GM19438 (cell line): ENCODE measurements around the gene RRP9.

Experiments
- ATAC-seq: cut with Tn5 transposase; IDR thresholded peaks from one replicate; pipeline ENCODE4 v1.9.1; 2021; ENCODE audit warnings: low read depth; ENCODE audit not compliant: unreplicated experiment

Gene RRP9

GRCh38 chr3:51958603-51959521, 17.2 kb upstream of the RRP9 start:
- no peak for ATAC-seq

GRCh38 chr3:51957520-51958205, 16.0 kb upstream of the RRP9 start:
- ATAC-seq: no peak

DNA sequence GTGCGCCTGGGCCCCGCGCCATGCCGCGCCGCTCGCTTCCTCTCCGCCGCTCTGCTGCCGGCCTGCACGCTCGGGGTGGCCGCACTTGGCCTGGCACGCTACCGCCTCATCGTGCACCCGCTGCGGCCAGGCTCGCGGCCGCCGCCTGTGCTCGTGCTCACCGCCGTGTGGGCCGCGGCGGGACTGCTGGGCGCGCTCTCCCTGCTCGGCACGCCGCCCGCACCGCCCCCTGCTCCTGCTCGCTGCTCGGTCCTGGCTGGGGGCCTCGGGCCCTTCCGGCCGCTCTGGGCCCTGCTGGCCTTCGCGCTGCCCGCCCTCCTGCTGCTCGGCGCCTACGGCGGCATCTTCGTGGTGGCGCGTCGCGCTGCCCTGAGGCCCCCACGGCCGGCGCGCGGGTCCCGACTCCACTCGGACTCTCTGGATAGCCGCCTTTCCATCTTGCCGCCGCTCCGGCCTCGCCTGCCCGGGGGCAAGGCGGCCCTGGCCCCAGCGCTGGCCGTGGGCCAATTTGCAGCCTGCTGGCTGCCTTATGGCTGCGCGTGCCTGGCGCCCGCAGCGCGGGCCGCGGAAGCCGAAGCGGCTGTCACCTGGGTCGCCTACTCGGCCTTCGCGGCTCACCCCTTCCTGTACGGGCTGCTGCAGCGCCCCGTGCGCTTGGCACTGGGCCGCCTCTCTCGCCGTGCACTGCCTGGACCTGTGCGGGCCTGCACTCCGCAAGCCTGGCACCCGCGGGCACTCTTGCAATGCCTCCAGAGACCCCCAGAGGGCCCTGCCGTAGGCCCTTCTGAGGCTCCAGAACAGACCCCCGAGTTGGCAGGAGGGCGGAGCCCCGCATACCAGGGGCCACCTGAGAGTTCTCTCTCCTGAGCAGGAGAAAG, 14.4 kb upstream of the RRP9 start:
- no peak for ATAC-seq

DNA sequence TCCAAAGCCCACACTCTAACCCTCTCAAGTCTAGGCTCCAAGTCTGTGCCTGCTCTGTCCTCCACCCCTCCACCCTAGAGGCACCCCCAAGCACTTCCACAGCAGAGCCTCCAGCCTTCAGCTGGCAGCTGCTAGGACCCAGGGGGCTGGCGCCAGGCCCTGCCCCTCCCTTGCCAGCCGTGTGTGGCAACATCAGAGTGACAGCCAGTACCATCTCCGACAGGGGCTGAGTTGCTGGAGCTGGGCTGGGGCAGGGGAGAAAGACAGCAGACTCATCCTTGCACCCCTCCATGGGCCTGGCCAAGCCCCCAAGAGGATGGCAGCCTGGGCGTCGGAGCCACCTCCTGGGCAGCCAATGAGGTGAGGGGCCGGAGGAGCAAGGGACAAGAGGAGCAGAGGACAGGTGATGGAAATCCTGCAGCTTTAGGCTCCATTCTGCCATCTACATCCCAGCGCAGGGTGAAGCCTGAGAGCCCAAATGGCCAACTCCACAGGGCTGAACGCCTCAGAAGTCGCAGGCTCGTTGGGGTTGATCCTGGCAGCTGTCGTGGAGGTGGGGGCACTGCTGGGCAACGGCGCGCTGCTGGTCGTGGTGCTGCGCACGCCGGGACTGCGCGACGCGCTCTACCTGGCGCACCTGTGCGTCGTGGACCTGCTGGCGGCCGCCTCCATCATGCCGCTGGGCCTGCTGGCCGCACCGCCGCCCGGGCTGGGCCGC, 13.6 kb upstream of the RRP9 start, which contains the start of gene GPR62:
GPR62 (plus strand) TSS at position 207 of the 718 bp plus-strand sequence; CDS start at position 479, 272 bp downstream.
- no peak for ATAC-seq

DNA sequence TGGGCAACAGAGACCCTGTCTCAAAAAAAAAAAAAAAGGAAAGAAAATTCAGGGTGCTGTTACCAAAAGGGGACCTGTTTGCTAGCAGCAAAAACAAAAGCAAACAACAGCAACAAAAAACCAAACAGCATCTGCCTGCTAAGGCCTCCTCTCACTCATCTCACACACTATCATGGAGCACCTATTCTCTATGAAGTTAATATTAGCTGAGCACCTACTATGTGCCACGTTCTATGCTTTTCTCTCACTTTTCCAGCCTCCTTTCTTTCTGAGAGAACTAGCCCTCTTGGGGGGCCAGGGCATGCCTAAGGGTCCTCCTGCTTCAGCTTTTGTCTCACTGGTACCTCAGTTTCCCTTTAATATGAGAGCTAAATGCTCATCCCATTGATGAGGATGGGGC, 13.0 kb upstream of the RRP9 start:
- ATAC-seq: no peak

- no peak for ATAC-seq
Observed at GRCh38 chr3:51954105-51954504, 12.4 kb upstream of the RRP9 start.

GRCh38 chr3:51953445-51953844, 11.7 kb upstream of the RRP9 start:
- ATAC-seq: no peak

GRCh38 chr3:51950899-51951298, 9.2 kb upstream of the RRP9 start:
- no peak for ATAC-seq

DNA sequence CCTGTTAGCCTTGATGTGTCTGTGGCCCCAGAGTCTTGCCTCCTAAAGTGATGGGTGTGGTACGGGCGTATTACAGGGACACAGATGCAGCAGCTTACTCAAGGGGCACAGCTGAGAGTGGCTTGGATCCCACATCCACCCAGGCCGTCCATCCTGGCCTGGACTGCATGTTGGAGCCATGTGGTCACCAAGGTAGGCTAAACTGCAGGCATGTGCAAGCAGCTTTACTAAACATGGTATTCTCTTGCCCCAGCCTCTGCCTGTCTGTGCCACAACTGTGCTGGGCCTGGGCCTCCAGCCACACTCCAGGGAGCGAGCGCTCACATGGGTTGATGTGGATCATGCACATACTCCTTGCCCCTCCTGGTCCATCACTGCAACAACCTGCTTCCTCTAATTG, 7.4 kb upstream of the RRP9 start:
- no peak for ATAC-seq

- ATAC-seq: no peak
Observed at GRCh38 chr3:51948016-51948580, 6.4 kb upstream of the RRP9 start.

DNA sequence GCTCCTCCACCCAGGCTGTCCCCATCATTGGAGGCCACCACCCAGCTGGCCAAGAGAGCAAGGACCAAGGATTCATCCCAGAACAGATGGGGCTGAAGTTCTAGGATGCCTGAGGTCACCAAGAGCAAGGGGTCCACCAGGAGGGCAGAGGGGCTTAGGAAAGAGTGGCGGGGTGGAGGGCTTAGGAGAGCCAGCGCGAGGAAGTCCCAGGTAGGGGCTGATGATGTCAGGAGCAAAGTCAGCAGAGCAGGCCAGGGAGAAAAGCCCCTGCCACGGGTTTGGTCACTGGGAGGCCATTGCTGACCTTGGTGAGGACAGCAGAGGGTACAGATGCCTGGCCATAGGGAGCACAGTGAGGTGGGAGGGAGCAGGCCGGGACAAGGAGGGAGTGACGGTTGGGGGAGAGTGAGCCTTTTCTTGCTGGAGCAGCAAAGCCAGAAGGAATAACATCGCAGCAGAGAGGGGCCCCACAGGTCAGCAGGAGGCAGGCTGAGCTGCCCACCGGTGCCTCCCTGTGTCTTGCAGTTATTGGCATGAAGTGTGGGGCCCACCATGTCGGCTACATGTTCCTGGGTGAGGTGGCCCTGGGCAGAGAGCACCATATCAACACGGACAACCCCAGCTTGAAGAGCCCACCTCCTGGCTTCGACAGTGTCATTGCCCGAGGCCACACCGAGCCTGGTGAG, 5.7 kb upstream of the RRP9 start:
- ATAC-seq: no peak

- no peak for ATAC-seq
Observed at GRCh38 chr3:51946796-51947195, 5.1 kb upstream of the RRP9 start.

- ATAC-seq: no peak
Observed at GRCh38 chr3:51945926-51946705, 4.4 kb upstream of the RRP9 start.

- ATAC-seq: no peak
Observed at GRCh38 chr3:51945031-51945840, 3.5 kb upstream of the RRP9 start.

DNA sequence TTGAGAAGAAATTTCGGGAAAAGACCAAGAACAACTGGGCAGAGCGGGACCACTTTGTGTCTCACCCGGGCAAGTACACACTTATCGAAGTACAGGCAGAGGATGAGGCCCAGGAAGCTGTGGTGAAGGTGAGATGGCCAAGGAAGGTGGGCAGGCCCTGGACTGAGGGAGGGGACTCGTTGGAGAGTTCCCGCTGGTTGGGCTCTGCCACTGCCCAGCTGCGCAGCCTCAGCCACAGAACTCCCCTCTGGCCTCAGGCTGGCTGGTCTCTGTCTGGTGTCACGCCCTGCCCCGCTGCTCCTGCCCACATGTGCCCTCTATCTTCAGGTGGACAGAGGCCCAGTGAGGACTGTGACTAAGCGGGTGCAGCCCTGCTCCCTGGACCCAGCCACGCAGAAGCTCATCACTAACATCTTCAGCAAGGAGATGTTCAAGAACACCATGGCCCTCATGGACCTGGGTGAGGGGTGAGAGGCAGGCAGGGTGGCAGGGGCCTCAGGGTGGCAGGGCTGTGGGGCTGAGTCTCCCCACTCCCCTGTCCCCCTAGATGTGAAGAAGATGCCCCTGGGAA, 2.8 kb upstream of the RRP9 start:
- no peak for ATAC-seq

GRCh38 chr3:51943451-51944391, 2.0 kb upstream of the RRP9 start:
- no peak for ATAC-seq
